Smooth muscle cell (in vitro differentiated cells): Measurements from ENCODE around the gene MRPS21. TPM values are rescaled to one million over a fixed set of nuclear protein-coding genes. Genes with fewer than 3 reads are reported as not detected.
A peak's percentile ranks its signal among the peaks of the same experiment; 100 is the strongest.

Source experiments
- DNase-seq: peaks from one replicate; lab custom pipeline; 2025; ENCODE audit not compliant: unreplicated experiment; lab: John Stamatoyannopoulos, UW
- H2AFZ ChIP-seq: fragments of 200-600 bp; sonication (generic); 2 replicates; pipeline ENCODE4 v1.6.0; 2016; ENCODE audit warnings: antibody characterized with exemption, low read depth, mild to moderate bottlenecking
- H3F3A ChIP-seq: fragments of 200-600 bp; sonication (generic); 2 replicates; pipeline ENCODE4 v1.6.0; 2017; ENCODE audit warnings: antibody characterized with exemption, low read depth
- H3K27ac ChIP-seq: fragments of 200-600 bp; sonication (generic); 2 replicates; pipeline ENCODE4 v1.5.1; 2016; ENCODE audit warnings: low read depth, mild to moderate bottlenecking
- H3K27me3 ChIP-seq: fragments of 200-600 bp; sonication (generic); 2 replicates; pipeline ENCODE4 v1.6.1; 2016; ENCODE audit warnings: low read depth, mild to moderate bottlenecking
- H3K36me3 ChIP-seq: fragments of 200-600 bp; sonication (generic); 2 replicates; pipeline ENCODE4 v1.5.1; 2016; ENCODE audit warnings: low read depth
- H3K4me1 ChIP-seq: fragments of 200-600 bp; sonication (generic); 2 replicates; pipeline ENCODE4 v1.5.1; 2016; ENCODE audit warnings: low read depth
- H3K4me2 ChIP-seq: fragments of 200-600 bp; sonication (generic); 2 replicates; pipeline ENCODE4 v1.6.0; 2016; ENCODE audit warnings: mild to moderate bottlenecking
- H3K4me3 ChIP-seq: fragments of 200-600 bp; sonication (generic); 2 replicates; pipeline ENCODE4 v1.5.1; 2016; ENCODE audit warnings: mild to moderate bottlenecking
- H3K79me2 ChIP-seq: fragments of 200-600 bp; sonication (generic); 2 replicates; pipeline ENCODE4 v1.6.0; 2016; ENCODE audit warnings: low read depth, mild to moderate bottlenecking
- H3K9ac ChIP-seq: fragments of 200-600 bp; sonication (generic); 2 replicates; pipeline ENCODE4 v1.6.0; 2016; ENCODE audit warnings: low read depth
- H3K9me3 ChIP-seq: fragments of 200-600 bp; sonication (generic); replicated peaks from 2 replicates; pipeline ENCODE4 v1.5.1; 2016; ENCODE audit warnings: low read depth
- H4K20me1 ChIP-seq: fragments of 200-600 bp; sonication (generic); 2 replicates; pipeline ENCODE4 v1.6.0; 2016; ENCODE audit warnings: low read depth
- CTCF ChIP-seq: fragments of 200-600 bp; sonication (generic); IDR thresholded peaks from 2 replicates; pipeline ENCODE4 v1.5.1; 2017; ENCODE audit warnings: borderline replicate concordance, mild to moderate bottlenecking, antibody characterized with exemption; ENCODE audit not compliant: insufficient read depth, poor library complexity, severe bottlenecking
- WGBS: methylation state at CpG from one replicate; pipeline ENCODE4 v1.1.7; 2016; ENCODE audit warnings: low lambda C conversion rate; 5-methylcytosine and 5-hydroxymethylcytosine counted together
- polyA plus RNA-seq: library from polyadenylated mRNA; unstranded; fragments of >200 nt; fragmentation: Nextera tagmentation; extraction: Ambion mirVana; gene quantifications from 2 replicates; pipeline ENCODE4 v1.2.1, GENCODE V29; 2016
- total RNA-seq: library from RNA; depleted of rRNA; stranded (reverse); fragments of >200 nt; gene quantifications from 2 replicates; pipeline ENCODE4 v1.2.3, GENCODE V29; 2014

MRPS21 gene
- total and polyA plus RNA-seq, 2 experiments from 2014 or later = 53.8 to 85.9 TPM

DNA sequence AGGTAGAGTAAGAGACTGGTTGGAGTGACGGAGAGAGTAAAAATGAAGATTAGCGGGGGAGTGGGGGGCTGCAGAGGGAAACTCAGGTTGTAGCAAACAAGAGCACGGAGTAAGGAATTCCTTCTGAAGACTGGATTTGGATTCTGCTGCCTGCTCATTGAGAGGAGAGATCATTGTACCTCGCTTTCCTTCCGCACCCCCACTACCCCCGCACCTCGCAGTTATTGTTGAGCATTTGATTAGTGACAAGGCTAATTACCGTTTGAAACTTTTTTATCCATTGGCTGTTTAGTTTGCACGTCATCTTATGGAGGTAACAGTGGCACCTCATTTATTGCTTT lies 28.1 kb downstream of the MRPS21 start:
- H2AFZ ChIP-seq = peak overlapping the region; percentile 94
- peaks cover 7% of the 10 kb centered on the region for H3K36me3 ChIP-seq
- no peak for DNase-seq
- peaks cover 12% of the 10 kb centered on the region for H4K20me1 ChIP-seq
- peaks cover 36% of the 10 kb centered on the region for H3K79me2 ChIP-seq
- peak overlapping the region; percentile 67 for H3K27ac ChIP-seq
- no peaks in the 10 kb centered on the region for H3F3A ChIP-seq
- under 1% methylated on average over 9 of the region's 9 CpGs for WGBS
- H3K4me3 ChIP-seq = peak overlapping the region; percentile 96
- H3K9ac ChIP-seq = peak overlapping the region; percentile 85
- no peaks in the 10 kb centered on the region for H3K27me3 ChIP-seq
- peak overlapping the region; percentile 94 for H3K4me2 ChIP-seq
- H3K9me3 ChIP-seq = no peaks in the 10 kb centered on the region
- peaks cover 7% of the 10 kb centered on the region for H3K4me1 ChIP-seq
- TF ChIP-seq CTCF = no peak

DNA sequence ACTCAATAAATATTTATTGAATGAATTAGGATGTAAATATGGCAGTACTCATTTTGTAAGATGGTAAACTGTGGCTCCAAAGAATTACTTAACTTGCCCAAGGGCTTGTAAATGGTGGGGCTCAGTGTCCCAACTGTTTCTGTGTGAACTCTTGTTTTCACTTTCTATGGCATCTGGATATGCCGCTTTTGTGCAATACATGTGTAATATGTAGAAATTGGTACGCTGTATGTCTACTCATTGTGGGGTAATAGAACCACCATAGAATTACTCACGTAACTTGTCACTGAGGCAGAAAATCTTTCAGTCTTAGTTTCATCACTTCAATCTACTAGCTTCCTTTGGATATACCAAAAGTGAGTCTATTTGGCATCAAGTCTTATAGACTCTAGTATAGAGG lies 28.6 kb downstream of the MRPS21 start:
- DNase-seq = no peak
- Histone ChIP-seq H3K27me3 (no peaks in the 10 kb centered on the region), H3K79me2 (peaks cover 36% of the 10 kb centered on the region), H3K9ac (peak overlapping the region; percentile 85), H2AFZ (no peak overlapping the region), H3K9me3 (no peaks in the 10 kb centered on the region), H3F3A (no peaks in the 10 kb centered on the region), H3K27ac (no peak overlapping the region), H3K4me2 (peak overlapping the region; percentile 94), H3K36me3 (peaks cover 7% of the 10 kb centered on the region), H3K4me1 (peaks cover 7% of the 10 kb centered on the region), H4K20me1 (peaks cover 12% of the 10 kb centered on the region), H3K4me3 (peak overlapping the region; percentile 96)
- TF ChIP-seq CTCF = no peak
- WGBS = 93% methylated on average over 3 of the region's 3 CpGs

DNA sequence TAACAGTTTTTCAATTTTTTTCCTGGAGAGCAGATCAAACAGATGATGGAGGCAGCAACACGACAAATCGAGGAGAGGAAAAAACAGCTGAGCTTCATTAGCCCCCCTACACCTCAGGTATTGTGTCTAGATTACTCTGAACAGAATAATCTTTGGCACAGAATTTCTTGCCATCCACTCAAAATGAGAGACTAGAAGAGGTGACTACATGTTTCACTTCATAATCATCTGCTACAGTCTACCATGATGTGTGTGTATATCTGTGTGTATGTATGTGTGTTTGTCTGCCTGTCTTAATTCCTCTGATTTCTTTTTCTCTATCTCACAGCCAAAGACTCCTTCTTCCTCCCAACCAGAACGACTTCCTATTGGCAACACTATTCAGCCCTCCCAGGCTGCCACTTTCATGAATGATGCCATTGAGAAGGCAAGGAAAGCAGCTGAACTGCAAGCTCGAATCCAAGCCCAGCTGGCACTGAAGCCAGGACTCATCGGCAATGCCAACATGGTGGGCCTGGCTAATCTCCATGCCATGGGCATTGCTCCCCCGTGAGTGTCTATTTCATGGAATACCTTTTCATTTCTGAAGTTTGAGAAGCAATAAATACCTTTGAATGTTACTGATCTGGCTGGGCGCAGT lies 39.1 kb downstream of the MRPS21 start:
- H3K27me3 ChIP-seq = no peaks in the 10 kb centered on the region
- no peak overlapping the region for H3K4me2 ChIP-seq
- no peak overlapping the region for H3K4me3 ChIP-seq
- 97% methylated on average over 7 of the region's 7 CpGs for WGBS
- no peak for DNase-seq
- H2AFZ ChIP-seq = no peak overlapping the region
- no peaks in the 10 kb centered on the region for H3K79me2 ChIP-seq
- no peaks in the 10 kb centered on the region for H3F3A ChIP-seq
- peaks cover 19% of the 10 kb centered on the region for H3K36me3 ChIP-seq
- H3K4me1 ChIP-seq = no peaks in the 10 kb centered on the region
- no peak overlapping the region for H3K9ac ChIP-seq
- TF ChIP-seq CTCF = no peak
- H4K20me1 ChIP-seq = peaks cover 5% of the 10 kb centered on the region
- H3K9me3 ChIP-seq = no peaks in the 10 kb centered on the region
- no peak overlapping the region for H3K27ac ChIP-seq

DNA sequence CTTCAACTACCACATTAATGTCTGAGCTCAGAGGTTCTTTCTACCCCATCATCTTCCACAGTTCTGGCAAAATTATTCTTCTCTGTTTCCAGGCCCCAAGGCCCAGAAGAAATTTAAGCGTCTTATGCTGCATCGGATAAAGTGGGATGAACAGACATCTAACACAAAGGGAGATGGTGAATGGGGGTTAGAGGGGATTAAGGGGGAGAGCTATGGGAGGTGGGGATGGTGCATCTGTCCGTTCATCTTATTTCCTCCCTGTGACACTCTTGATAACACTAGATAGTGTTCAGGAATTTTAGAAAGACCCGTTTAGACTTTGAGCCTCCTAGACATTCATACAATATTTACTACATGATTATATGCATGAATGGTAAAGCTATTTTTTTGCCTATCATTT lies 52.7 kb downstream of the MRPS21 start:
- no peaks in the 10 kb centered on the region for H3F3A ChIP-seq
- H3K4me3 ChIP-seq = no peak overlapping the region
- no peaks in the 10 kb centered on the region for H3K9me3 ChIP-seq
- no peaks in the 10 kb centered on the region for H3K4me1 ChIP-seq
- H3K79me2 ChIP-seq = no peaks in the 10 kb centered on the region
- H3K9ac ChIP-seq = no peak overlapping the region
- H3K36me3 ChIP-seq = peaks cover 36% of the 10 kb centered on the region
- TF ChIP-seq CTCF = no peak
- H3K27ac ChIP-seq = no peak overlapping the region
- H2AFZ ChIP-seq = no peak overlapping the region
- H4K20me1 ChIP-seq = no peaks in the 10 kb centered on the region
- no peak overlapping the region for H3K4me2 ChIP-seq
- WGBS = 95% methylated on average over 4 of the region's 4 CpGs
- no peaks in the 10 kb centered on the region for H3K27me3 ChIP-seq
- DNase-seq = no peak
